Measurements from ENCODE around the gene TXNRD2.

TXNRD2 gene

GRCh38 chr22:19855504-19856409, 85.9 kb downstream of the TXNRD2 start:
- TF ChIP-seq CTCF (IDR thresholded peaks at IDR 0.05; ENCODE audit: insufficient read depth, low read length, poor library complexity, severe bottlenecking), result no peak
- Histone ChIP-seq H3K27me3 (replicated peaks; ENCODE audit: control insufficient read depth, insufficient read depth, low read length) (no peaks in the 10 kb centered on the region), H3K36me3 (ENCODE audit: control insufficient read depth, insufficient read depth, low read length) (peaks cover 13% of the 10 kb centered on the region), H3K4me3 (replicated peaks; ENCODE audit: low read depth, low read length) (peak overlapping the region; percentile 98)
- peak; percentile 73 for DNase-seq (ENCODE audit: extremely low read depth, insufficient read length)

DNA sequence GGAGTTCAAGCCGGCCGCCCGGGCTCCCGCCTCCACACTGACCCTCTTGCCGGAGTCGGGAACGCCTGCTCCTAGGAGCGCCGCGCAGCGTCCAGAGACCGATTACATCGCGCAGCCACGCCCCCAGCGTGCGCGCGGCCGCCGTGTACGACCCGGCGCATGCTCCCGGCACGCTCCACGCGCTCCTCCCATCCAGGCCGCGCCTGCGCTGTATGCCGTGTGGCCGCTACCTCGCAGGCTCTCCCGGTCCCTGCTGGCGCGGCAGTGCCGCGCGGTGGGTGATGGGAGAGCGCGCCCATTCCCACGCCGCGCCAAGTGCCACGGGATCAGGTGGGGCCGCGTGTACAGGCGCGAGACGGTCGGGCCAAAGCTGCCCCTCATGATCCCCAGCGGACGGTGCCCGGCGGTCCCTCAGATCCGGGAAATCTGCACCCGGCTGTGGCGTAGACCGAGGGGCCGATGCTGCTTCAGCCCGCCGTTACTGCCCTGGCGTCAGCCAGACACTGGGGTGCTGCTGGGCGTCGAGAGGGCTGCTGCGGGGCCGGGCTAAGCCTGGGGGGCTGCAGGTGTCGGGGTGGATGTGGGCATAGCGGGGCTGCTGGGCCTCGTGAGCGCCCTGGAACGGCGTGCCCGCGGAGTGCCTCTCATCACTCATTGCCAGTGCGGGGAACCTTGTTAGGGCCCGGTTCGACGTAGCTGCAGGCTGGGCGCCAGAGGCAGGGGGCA, 86.7 kb downstream of the TXNRD2 start, which contains the start of the genes GNB1L and RTL10:
Gene GNB1L, minus strand, starts transcription at position 97 of the 726 bp plus-strand sequence. CDS start 33,519 bp downstream, outside the sequence.
Gene RTL10, minus strand, starts transcription at position 97 of the 726 bp plus-strand sequence. CDS start 2,613 bp downstream, outside the sequence.
- H3K36me3 ChIP-seq (ENCODE audit: control insufficient read depth, insufficient read depth, low read length), result peaks cover 16% of the 10 kb centered on the region
- no peak for TF ChIP-seq CTCF (IDR thresholded peaks at IDR 0.05; ENCODE audit: insufficient read depth, low read length, poor library complexity, severe bottlenecking)
- peak within 1 kb of the TSS; percentile 98 for H3K4me3 ChIP-seq (replicated peaks; ENCODE audit: low read depth, low read length)
- no peaks in the 10 kb centered on the region for H3K27me3 ChIP-seq (replicated peaks; ENCODE audit: control insufficient read depth, insufficient read depth, low read length)
- peak; percentile 99 for DNase-seq (ENCODE audit: extremely low read depth, insufficient read length)

GRCh38 chr22:19853879-19854777, 87.5 kb downstream of the TXNRD2 start:
- TF ChIP-seq CTCF (IDR thresholded peaks at IDR 0.05; ENCODE audit: insufficient read depth, low read length, poor library complexity, severe bottlenecking), result no peak
- peak; percentile 41 for DNase-seq (ENCODE audit: extremely low read depth, insufficient read length)
- Histone ChIP-seq H3K27me3 (replicated peaks; ENCODE audit: control insufficient read depth, insufficient read depth, low read length) (no peaks in the 10 kb centered on the region), H3K36me3 (ENCODE audit: control insufficient read depth, insufficient read depth, low read length) (peaks cover 16% of the 10 kb centered on the region), H3K4me3 (replicated peaks; ENCODE audit: low read depth, low read length) (peak overlapping the region; percentile 98)

DNA sequence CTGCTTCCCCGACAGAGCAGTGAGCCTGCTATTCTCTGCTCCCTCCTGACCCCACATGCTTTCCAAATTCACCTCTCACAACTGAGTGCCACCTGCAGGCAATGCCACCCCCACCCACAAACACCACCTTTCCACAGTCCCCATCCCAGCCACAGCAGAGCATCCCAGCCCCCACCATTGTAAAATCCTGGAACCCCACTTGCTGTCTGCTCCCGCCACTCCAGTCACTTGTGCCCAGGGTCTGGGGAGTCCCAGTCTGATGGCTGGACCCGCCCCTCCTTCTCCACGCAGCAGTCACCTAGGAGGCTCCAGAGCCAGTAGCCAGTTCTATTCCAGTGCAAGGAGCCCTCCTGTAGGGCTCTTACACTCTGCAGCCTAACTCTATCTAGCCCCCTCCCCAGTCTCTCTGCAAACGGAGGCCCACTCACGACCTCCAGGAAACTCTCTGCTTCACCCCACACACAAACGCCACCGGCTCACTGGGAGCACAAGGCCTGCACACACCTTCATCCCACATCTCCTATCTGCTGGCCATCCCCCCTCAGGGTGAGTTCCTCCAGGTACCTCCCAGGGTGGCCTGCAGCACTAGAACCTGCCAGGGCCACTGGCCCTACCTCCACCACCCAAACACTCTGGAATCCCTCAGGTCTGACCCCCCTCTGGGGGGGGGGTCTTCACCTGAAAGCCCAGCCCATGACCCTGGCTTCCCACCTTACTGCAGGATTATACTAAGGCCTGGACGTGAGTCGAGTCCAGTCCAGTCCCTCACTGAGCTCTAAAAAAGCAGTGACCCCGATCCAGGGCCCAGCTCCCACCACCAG, 88.3 kb downstream of the TXNRD2 start:
- Histone ChIP-seq H3K4me3 (replicated peaks; ENCODE audit: low read depth, low read length) (peak overlapping the region; percentile 98), H3K27me3 (replicated peaks; ENCODE audit: control insufficient read depth, insufficient read depth, low read length) (no peaks in the 10 kb centered on the region), H3K36me3 (ENCODE audit: control insufficient read depth, insufficient read depth, low read length) (peaks cover 16% of the 10 kb centered on the region)
- TF ChIP-seq CTCF (IDR thresholded peaks at IDR 0.05; ENCODE audit: insufficient read depth, low read length, poor library complexity, severe bottlenecking), result no peak
- DNase-seq (ENCODE audit: extremely low read depth, insufficient read length), result no peak

Data from GM06990 (cell line).